K562 (cell line): ENCODE results near the gene GAB2. TPM values are rescaled to one million over a fixed set of nuclear protein-coding genes. Genes with fewer than 3 reads are reported as not detected.

Experiments used
- ATAC-seq: fragments of 200-7000 bp; cut with Tn5 transposase; 3 replicates; pipeline ENCODE4 v1.9.1; 2020; ENCODE audit warnings: moderate library complexity
- BruUV-seq: library from RNA; stranded (reverse); fragments of 400-500 nt; replicated peaks from 2 replicates; lab custom pipeline; 2021; lab: Mats Ljungman, UMichigan
- CTCF ChIA-PET: fragments of 300-600 bp; formaldehyde crosslinking; extraction: SDS; loops from one replicate; lab custom pipeline; 2021; ENCODE audit warnings: low intra/inter-chr PET ratio; lab: Yijun Ruan, JAX
- POLR2A ChIA-PET: fragments of 300-600, 350-650 bp; sonication (Branson Sonifier 250); formaldehyde crosslinking; extraction: SDS; loops from one replicate; lab custom pipeline; 2021; ENCODE audit warnings: antibody characterized with exemption, inconsistent platforms; lab: Yijun Ruan, JAX
- DNase-seq, 4 experiments: peaks; one replicate each; pipeline versions ENCODE4 v3.0.0 to v3.0.0-alpha.2; 2011 to 2018; ENCODE audit warnings: low spot score in 3 of 4, mixed read lengths in 3 of 4; ENCODE audit errors: extremely low read depth in 1 of 4
- FAIRE-seq: peaks from 2 replicates; lab custom pipeline; 2011; peaks lifted over from hg19 to GRCh38; lab: Jason Lieb, UNC
- H2AFZ ChIP-seq: 2 replicates; pipeline ENCODE4 v1.6.0; 2011; ENCODE audit warnings: low read depth, low read length, control low read depth, inconsistent platforms
- H3K27ac ChIP-seq: fragments of 200-600 bp; 3 replicates; pipeline ENCODE4 v1.8.0; 2011; ENCODE audit warnings: low read depth, mild to moderate bottlenecking, control low read depth, inconsistent platforms, low read length, moderate library complexity, mixed read lengths; ENCODE audit errors: extremely low read depth
- H3K27me3 ChIP-seq, 2 experiments: fragments of 300-600 bp in 1 of 2; 2 replicates in 1 of 2; 3 replicates in 1 of 2; pipeline versions ENCODE4 v1.6.0 to v1.8.0; 2011; ENCODE audit warnings: inconsistent platforms in 2 of 2, low read length in 2 of 2, mild to moderate bottlenecking in 1 of 2, mixed read lengths in 1 of 2, moderate library complexity in 1 of 2; ENCODE audit not compliant: control insufficient read depth in 2 of 2, insufficient read depth in 2 of 2
- H3K36me3 ChIP-seq: fragments of 300-600 bp; 3 replicates; pipeline ENCODE4 v1.8.0; 2011; ENCODE audit warnings: mild to moderate bottlenecking, low read length, inconsistent platforms; ENCODE audit not compliant: control insufficient read depth, insufficient read depth
- H3K4me1 ChIP-seq, 2 experiments: fragments of 200-600 bp in 1 of 2; replicated peaks in 1 of 2; 2 replicates in 1 of 2; 3 replicates in 1 of 2; pipeline versions ENCODE4 v1.5.1 to v1.8.0; 2011; ENCODE audit warnings: inconsistent platforms in 2 of 2, low read length in 2 of 2, mild to moderate bottlenecking in 1 of 2, mixed read lengths in 1 of 2, moderate library complexity in 1 of 2; ENCODE audit not compliant: control insufficient read depth in 2 of 2, insufficient read depth in 2 of 2
- H3K4me2 ChIP-seq: 2 replicates; pipeline ENCODE4 v1.6.1; 2011; ENCODE audit warnings: low read length, control low read depth, inconsistent platforms, mixed read lengths; ENCODE audit not compliant: insufficient read depth
- H3K4me3 ChIP-seq: fragments of 200-600 bp; sonication (generic), shearing (Covaris generic); 2 replicates; pipeline ENCODE4 v1.5.1; 2016; ENCODE audit warnings: control low read depth, inconsistent platforms
- H3K79me2 ChIP-seq: fragments of 200-600 bp; 3 replicates; pipeline ENCODE4 v1.8.0; 2011; ENCODE audit warnings: low read length, inconsistent platforms; ENCODE audit not compliant: control insufficient read depth, insufficient read depth
- H3K9ac ChIP-seq, 2 experiments: 2 replicates each; pipeline versions ENCODE4 v1.6.0 to v1.6.1; 2011; ENCODE audit warnings: low read depth in 2 of 2, low read length in 2 of 2, control low read depth in 1 of 2, inconsistent platforms in 1 of 2, mild to moderate bottlenecking in 1 of 2, mixed read lengths in 1 of 2; ENCODE audit not compliant: insufficient read depth in 1 of 2
- H3K9me1 ChIP-seq: one replicate; pipeline ENCODE4 v1.6.0; 2011; ENCODE audit warnings: inconsistent platforms, mild to moderate bottlenecking, low read length, moderate library complexity; ENCODE audit not compliant: control insufficient read depth, insufficient read depth
- H3K9me3 ChIP-seq: replicated peaks from 2 replicates; pipeline ENCODE4 v1.5.1; 2011; ENCODE audit warnings: low read depth, low read length, inconsistent platforms; ENCODE audit not compliant: control insufficient read depth, insufficient read depth
- H4K20me1 ChIP-seq: replicated peaks from 2 replicates; pipeline ENCODE4 v1.6.1; 2011; ENCODE audit warnings: low read length, inconsistent platforms, mixed read lengths; ENCODE audit not compliant: control insufficient read depth, insufficient read depth
- ATF7 ChIP-seq: fragments of 450-650 bp; IDR thresholded peaks from 2 replicates; pipeline ENCODE4 v1.7.1; 2014; ENCODE audit warnings: mild to moderate bottlenecking, moderate library complexity
- CBX3 ChIP-seq, 2 experiments: IDR thresholded peaks; 1 replicate in 1 of 2; 2 replicates in 1 of 2; pipeline ENCODE4 v1.6.1; 2012; ENCODE audit warnings: inconsistent platforms in 2 of 2, low read length in 2 of 2, borderline replicate concordance in 1 of 2, control low read depth in 1 of 2
- ESRRB ChIP-seq: fragments of 250-450 bp; sonication (Bioruptor Pico); IDR thresholded peaks from 2 replicates; pipeline ENCODE4 v1.5.0; 2020; ENCODE audit warnings: mild to moderate bottlenecking, moderate library complexity, borderline replicate concordance
- GTF2A2 ChIP-seq: IDR thresholded peaks from 2 replicates; pipeline ENCODE4 v1.6.1; 2016; ENCODE audit warnings: mild to moderate bottlenecking, missing genetic modification characterization, missing compliant biosample characterization
- HNRNPUL1 ChIP-seq: fragments of 200-400 bp; formaldehyde crosslinking; IDR thresholded peaks from 2 replicates; pipeline ENCODE4 v1.6.1; 2017; ENCODE audit warnings: low read length
- NFXL1 ChIP-seq: fragments of 450-650 bp; formaldehyde crosslinking; IDR thresholded peaks from 2 replicates; pipeline ENCODE4 v1.4.0; 2021; ENCODE audit warnings: mild to moderate bottlenecking
- NR2F6 ChIP-seq: fragments of 450-650 bp; formaldehyde crosslinking; IDR thresholded peaks from 2 replicates; pipeline ENCODE4 v1.4.0; 2020; ENCODE audit warnings: mild to moderate bottlenecking
- PHB2 ChIP-seq: fragments of 450-650 bp; IDR thresholded peaks from 2 replicates; pipeline ENCODE4 v1.6.1; 2017; ENCODE audit warnings: low read depth
- RAD51 ChIP-seq: fragments of 450-650 bp; IDR thresholded peaks from 2 replicates; pipeline ENCODE4 v1.7.1; 2016; ENCODE audit warnings: low read depth, mild to moderate bottlenecking, borderline replicate concordance
- RBM17 ChIP-seq: fragments of 200-400 bp; formaldehyde crosslinking; IDR thresholded peaks from 2 replicates; pipeline ENCODE4 v1.6.1; 2017; ENCODE audit warnings: low read depth, mild to moderate bottlenecking, low read length, borderline replicate concordance
- ZNF134 ChIP-seq: fragments of 250-450 bp; sonication (Bioruptor Pico); conservative IDR thresholded peaks from 2 replicates; pipeline ENCODE4 v1.4.0; 2020
- ZNF23 ChIP-seq: fragments of 250-450 bp; sonication (Bioruptor Pico); IDR thresholded peaks from 2 replicates; pipeline ENCODE4 v1.4.0; 2020; ENCODE audit warnings: mild to moderate bottlenecking
- ZNF324 ChIP-seq: fragments of 250-450 bp; sonication (Bioruptor Pico); IDR thresholded peaks from 2 replicates; pipeline ENCODE4 v1.4.0; 2020; ENCODE audit warnings: mild to moderate bottlenecking
- ZNF79 ChIP-seq: fragments of 250-450 bp; sonication (Bioruptor Pico); IDR thresholded peaks from 2 replicates; pipeline ENCODE4 v1.4.0; 2020; ENCODE audit warnings: low read depth, mild to moderate bottlenecking, moderate library complexity
- WGBS: fragments of 100-300 bp; shearing (Covaris generic); methylation state at CpG from one replicate; pipeline ENCODE4 v1.1.6; 2016; ENCODE audit warnings: low coverage, mixed read lengths; ENCODE audit not compliant: insufficient coverage; ENCODE audit errors: missing lambda C conversion rate; 5-methylcytosine and 5-hydroxymethylcytosine counted together
- in situ Hi-C: fragments of 300-500 bp; cut with MboI; formaldehyde crosslinking; loops from 4 replicates; pipeline ENCODE4 v1.15.0; 2018; ENCODE audit warnings: inconsistent platforms, mixed read lengths
- intact Hi-C: fragments of 100-400 bp; cut with micrococcal nuclease; formaldehyde crosslinking; loops from 2 replicates; pipeline ENCODE4 v1.14.2; 2022
- polyA plus RNA-seq, 8 experiments: library from polyadenylated mRNA; depleted of rRNA in 4 of 8; stranded (reverse) in 5 of 8; unstranded in 3 of 8; fragments of >200 nt; fragmentation: Nextera tagmentation in 2 of 8; fragmentation: Illumina TruSeq in 1 of 8; extraction: Ambion mirVana in 2 of 8; extraction: Trizol in 1 of 8; gene quantifications; 2 replicates each; pipeline versions ENCODE4 v1.2.1 to v1.2.3, GENCODE V29; 2011 to 2014; ENCODE audit warnings: inconsistent platforms in 1 of 8, missing spikeins in 1 of 8
- total RNA-seq, 7 experiments: library from RNA; depleted of rRNA in 6 of 7; stranded (reverse); fragments of >200 nt in 6 of 7; fragmentation: Illumina TruSeq in 2 of 7; extraction: Trizol in 2 of 7; gene quantifications; 2 replicates each; pipeline versions ENCODE4 v1.2.1 to v1.2.3, GENCODE V29; 2011 to 2021; ENCODE audit warnings: low replicate concordance in 1 of 7
- TF ChIP-seq, protein P1 (sequence below): fragments of 450-650 bp; IDR thresholded peaks from 2 replicates; pipeline ENCODE4 v1.6.1; 2018; ENCODE audit warnings: mild to moderate bottlenecking, low read depth; ENCODE audit not compliant: partially characterized antibody
- TF ChIP-seq, protein P2 (sequence below): IDR thresholded peaks from 2 replicates; pipeline ENCODE4 v1.6.1; 2016; ENCODE audit warnings: missing genetic modification characterization, missing compliant biosample characterization
- TF ChIP-seq, protein P3 (sequence below): fragments of 250-450 bp; sonication (Bioruptor Pico); IDR thresholded peaks from 2 replicates; pipeline ENCODE4 v1.5.0; 2021
- TF ChIP-seq, protein P4 (sequence below): fragments of 250-450 bp; sonication (Bioruptor Pico); IDR thresholded peaks from 2 replicates; pipeline ENCODE4 v1.5.0; 2021

Gene GAB2
- total and polyA plus RNA-seq, 9 of the 15 experiments (the other 6 are each of a cell fraction or from before 2014, with no cell fraction given), result 2.3 to 35.2 (median 16.1) TPM

DNA sequence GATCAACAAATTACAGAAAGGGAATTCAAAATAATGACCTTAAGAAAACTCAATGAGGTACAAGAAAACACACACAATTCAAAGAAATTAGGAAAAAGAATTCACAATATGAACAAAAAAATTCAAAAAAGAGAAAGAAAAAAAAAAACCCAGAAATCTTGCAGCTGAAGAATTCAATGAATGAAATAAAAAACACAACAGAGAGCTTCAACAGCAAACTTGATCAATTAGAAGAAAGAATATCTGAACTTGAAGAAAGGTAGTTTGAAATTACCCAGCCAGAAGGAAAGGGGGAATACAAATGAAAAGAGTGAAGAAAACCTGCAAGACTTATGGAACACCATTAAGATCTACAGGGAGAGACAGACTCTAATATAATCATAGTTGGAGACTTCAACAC is 176.1 kb downstream of the GAB2 start (continued):
- TF ChIP-seq, protein P1, sequence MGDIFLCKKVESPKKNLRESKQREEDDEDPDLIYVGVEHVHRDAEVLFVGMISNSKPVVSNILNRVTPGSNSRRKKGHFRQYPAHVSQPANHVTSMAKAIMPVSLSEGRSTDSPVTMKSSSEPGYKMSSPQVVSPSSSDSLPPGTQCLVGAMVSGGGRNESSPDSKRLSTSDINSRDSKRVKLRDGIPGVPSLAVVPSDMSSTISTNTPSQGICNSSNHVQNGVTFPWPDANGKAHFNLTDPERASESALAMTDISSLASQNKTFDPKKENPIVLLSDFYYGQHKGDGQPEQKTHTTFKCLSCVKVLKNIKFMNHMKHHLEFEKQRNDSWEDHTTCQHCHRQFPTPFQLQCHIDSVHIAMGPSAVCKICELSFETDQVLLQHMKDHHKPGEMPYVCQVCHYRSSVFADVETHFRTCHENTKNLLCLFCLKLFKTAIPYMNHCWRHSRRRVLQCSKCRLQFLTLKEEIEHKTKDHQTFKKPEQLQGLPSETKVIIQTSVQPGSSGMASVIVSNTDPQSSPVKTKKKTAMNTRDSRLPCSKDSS, result peak; percentile 86
- TF ChIP-seq, protein P2, sequence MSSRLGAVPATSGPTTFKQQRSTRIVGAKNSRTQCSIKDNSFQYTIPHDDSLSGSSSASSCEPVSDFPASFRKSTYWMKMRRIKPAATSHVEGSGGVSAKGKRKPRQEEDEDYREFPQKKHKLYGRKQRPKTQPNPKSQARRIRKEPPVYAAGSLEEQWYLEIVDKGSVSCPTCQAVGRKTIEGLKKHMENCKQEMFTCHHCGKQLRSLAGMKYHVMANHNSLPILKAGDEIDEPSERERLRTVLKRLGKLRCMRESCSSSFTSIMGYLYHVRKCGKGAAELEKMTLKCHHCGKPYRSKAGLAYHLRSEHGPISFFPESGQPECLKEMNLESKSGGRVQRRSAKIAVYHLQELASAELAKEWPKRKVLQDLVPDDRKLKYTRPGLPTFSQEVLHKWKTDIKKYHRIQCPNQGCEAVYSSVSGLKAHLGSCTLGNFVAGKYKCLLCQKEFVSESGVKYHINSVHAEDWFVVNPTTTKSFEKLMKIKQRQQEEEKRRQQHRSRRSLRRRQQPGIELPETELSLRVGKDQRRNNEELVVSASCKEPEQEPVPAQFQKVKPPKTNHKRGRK (tag), result 0 out of 2 replicates have a peak, but pooled peaks have one; percentile 31
- TF ChIP-seq NR2F6 (CRISPR knock-in tag) (no peak), CBX3 (IDR thresholded peaks at IDR 0.05; ENCODE audit: borderline replicate concordance in 1 of 2, low read length in 2 of 2) (peak in 1 of 2 experiments; percentile 88; a peak in 2 of 3 replicates), ZNF134 (CRISPR knock-in tag) (no peak), ATF7 (no peak), GTF2A2 (tag) (no peak), RAD51 (no peak)

DNA sequence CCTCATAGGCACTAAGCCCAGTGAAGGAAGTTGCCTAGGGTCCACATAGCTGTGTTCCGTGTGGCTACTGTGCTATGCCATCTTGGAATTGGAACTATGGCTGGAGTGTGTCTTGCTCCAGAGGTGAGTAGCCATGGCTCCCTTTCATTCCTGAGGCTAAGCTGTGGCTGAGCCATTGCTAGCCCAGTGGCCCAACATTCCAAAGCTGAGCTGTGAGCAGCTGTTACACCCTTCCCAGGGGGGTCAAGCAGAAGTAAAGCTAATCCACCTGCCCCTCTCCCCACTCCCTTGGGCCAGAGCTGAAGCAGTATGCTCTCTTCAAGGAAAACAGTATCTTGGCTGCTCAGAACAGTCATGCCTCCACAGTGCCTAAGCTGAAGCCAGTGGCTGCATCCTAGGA is 177.8 kb downstream of the GAB2 start:
- CTCF ChIA-PET, result no interaction called here
- no peak for FAIRE-seq

More for the DNA sequence above, 177.8 kb downstream of the GAB2 start:
- POLR2A ChIA-PET, result interaction anchor here (0.5 to 1.0 kb wide), 5 partner anchors 11 to 347 kb away, joined by 3 to 6 read pairs (median 3); no protein-coding TSS in a partner anchor
- no peaks in the 10 kb centered on the region for H3K27me3 ChIP-seq
- in situ Hi-C loops (no loop called here), intact Hi-C loops (no loop called here)
- H3K36me3 ChIP-seq, result peaks cover 15% of the 10 kb centered on the region; the same call in 2 of the 3 replicates
- no TSS peak for BruUV-seq
- H3K9me3 ChIP-seq, result peaks cover 9% of the 10 kb centered on the region
- H3K4me2 ChIP-seq, result no peak overlapping the region
- DNase-seq (no peak), ATAC-seq (no peak; the same call in 2 of the 3 replicates)
- H3K9me1 ChIP-seq, result no peaks in the 10 kb centered on the region
- H3K4me1 ChIP-seq, result peaks cover 0 to 3% of the 10 kb centered on the region in 2 experiments; a peak in 1 of 5 replicates
- TF ChIP-seq ESRRB (CRISPR knock-in tag) (no peak), HNRNPUL1 (no peak), PHB2 (no peak), ZNF324 (no peak), ZNF23 (CRISPR knock-in tag) (no peak), RBM17 (no peak), ZNF79 (CRISPR knock-in tag) (no peak), NFXL1 (no peak)
- TF ChIP-seq, protein P3, sequence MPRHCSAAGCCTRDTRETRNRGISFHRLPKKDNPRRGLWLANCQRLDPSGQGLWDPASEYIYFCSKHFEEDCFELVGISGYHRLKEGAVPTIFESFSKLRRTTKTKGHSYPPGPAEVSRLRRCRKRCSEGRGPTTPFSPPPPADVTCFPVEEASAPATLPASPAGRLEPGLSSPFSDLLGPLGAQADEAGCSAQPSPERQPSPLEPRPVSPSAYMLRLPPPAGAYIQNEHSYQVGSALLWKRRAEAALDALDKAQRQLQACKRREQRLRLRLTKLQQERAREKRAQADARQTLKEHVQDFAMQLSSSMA, result no peak
- TF ChIP-seq, protein P4, sequence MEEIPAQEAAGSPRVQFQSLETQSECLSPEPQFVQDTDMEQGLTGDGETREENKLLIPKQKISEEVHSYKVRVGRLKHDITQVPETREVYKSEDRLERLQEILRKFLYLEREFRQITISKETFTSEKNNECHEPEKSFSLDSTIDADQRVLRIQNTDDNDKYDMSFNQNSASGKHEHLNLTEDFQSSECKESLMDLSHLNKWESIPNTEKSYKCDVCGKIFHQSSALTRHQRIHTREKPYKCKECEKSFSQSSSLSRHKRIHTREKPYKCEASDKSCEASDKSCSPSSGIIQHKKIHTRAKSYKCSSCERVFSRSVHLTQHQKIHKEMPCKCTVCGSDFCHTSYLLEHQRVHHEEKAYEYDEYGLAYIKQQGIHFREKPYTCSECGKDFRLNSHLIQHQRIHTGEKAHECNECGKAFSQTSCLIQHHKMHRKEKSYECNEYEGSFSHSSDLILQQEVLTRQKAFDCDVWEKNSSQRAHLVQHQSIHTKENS, result no peak
- no peak overlapping the region for H2AFZ ChIP-seq
- H3K9ac ChIP-seq, result no peak overlapping the region
- no peak overlapping the region for H3K4me3 ChIP-seq
- H3K27ac ChIP-seq, result no peak overlapping the region
- H3K79me2 ChIP-seq, result no peaks in the 10 kb centered on the region
- 85% methylated on average over 1 of the region's 1 CpG for WGBS
- no peaks in the 10 kb centered on the region for H4K20me1 ChIP-seq
